SK-N-SH (cell line): Measurements from ENCODE around the gene OR10H4.

ENCODE experiments used
- CHD2 ChIP-seq: fragments of 150-350 bp; IDR thresholded peaks from 2 replicates; pipeline ENCODE4 v1.6.1; 2018; ENCODE audit warnings: low read length; ENCODE audit not compliant: partially characterized antibody
- CTCF ChIP-seq: fragments of 200-600 bp; sonication (generic); IDR thresholded peaks from 2 replicates; pipeline ENCODE4 v1.6.1; 2017; ENCODE audit warnings: antibody characterized with exemption, mild to moderate bottlenecking, moderate library complexity
- EZH2phosphoT487 ChIP-seq: fragments of 200-600 bp; sonication (generic); IDR thresholded peaks from 2 replicates; pipeline ENCODE4 v1.6.1; 2017; ENCODE audit warnings: low read depth, mixed run types, mild to moderate bottlenecking, antibody characterized with exemption, moderate library complexity, borderline replicate concordance
- IRF3 ChIP-seq: fragments of 150-350 bp; IDR thresholded peaks from 2 replicates; pipeline ENCODE4 v1.6.1; 2016; ENCODE audit warnings: mild to moderate bottlenecking, low read depth, low read length
- JUND ChIP-seq: IDR thresholded peaks from 2 replicates; pipeline ENCODE4 v1.4.0; 2012
- POLR2AphosphoS5 ChIP-seq: IDR thresholded peaks from 2 replicates; pipeline ENCODE4 v1.6.1; 2012; ENCODE audit warnings: low read depth, low read length
- RAD21 ChIP-seq: IDR thresholded peaks from 2 replicates; pipeline ENCODE4 v1.6.1; 2012; ENCODE audit warnings: mild to moderate bottlenecking, low read length
- RFX5 ChIP-seq: IDR thresholded peaks from 2 replicates; pipeline ENCODE4 v1.6.1; 2012; ENCODE audit warnings: mild to moderate bottlenecking, improper control_type of control experiment, low read length
- SMC3 ChIP-seq: IDR thresholded peaks from 2 replicates; pipeline ENCODE4 v1.6.1; 2012; ENCODE audit warnings: low read depth, low read length, improper control_type of control experiment
- TAF1 ChIP-seq: IDR thresholded peaks from 2 replicates; pipeline ENCODE4 v1.6.1; 2012; ENCODE audit warnings: low read depth, mild to moderate bottlenecking, low read length, moderate library complexity, borderline replicate concordance
- TF ChIP-seq, protein P1 (sequence below): fragments of 150-350 bp; IDR thresholded peaks from 2 replicates; pipeline ENCODE4 v1.6.1; 2017; ENCODE audit warnings: antibody characterized with exemption, low read length, low read depth, borderline replicate concordance
- TF ChIP-seq, protein P2 (sequence below): IDR thresholded peaks from 2 replicates; pipeline ENCODE4; 2012

- TF ChIP-seq, protein P1, sequence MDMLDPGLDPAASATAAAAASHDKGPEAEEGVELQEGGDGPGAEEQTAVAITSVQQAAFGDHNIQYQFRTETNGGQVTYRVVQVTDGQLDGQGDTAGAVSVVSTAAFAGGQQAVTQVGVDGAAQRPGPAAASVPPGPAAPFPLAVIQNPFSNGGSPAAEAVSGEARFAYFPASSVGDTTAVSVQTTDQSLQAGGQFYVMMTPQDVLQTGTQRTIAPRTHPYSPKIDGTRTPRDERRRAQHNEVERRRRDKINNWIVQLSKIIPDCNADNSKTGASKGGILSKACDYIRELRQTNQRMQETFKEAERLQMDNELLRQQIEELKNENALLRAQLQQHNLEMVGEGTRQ = no peak
- no peak for TF ChIP-seq CTCF
- TF ChIP-seq RFX5 = no peak
- TF ChIP-seq POLR2AphosphoS5 = no peak
- TF ChIP-seq IRF3 = no peak
- TF ChIP-seq EZH2phosphoT487 = no peak
- TF ChIP-seq RAD21 = no peak
- TF ChIP-seq CHD2 = no peak
- no peak for TF ChIP-seq JUND
- TF ChIP-seq TAF1 = no peak
- TF ChIP-seq SMC3 = no peak
- TF ChIP-seq, protein P2, sequence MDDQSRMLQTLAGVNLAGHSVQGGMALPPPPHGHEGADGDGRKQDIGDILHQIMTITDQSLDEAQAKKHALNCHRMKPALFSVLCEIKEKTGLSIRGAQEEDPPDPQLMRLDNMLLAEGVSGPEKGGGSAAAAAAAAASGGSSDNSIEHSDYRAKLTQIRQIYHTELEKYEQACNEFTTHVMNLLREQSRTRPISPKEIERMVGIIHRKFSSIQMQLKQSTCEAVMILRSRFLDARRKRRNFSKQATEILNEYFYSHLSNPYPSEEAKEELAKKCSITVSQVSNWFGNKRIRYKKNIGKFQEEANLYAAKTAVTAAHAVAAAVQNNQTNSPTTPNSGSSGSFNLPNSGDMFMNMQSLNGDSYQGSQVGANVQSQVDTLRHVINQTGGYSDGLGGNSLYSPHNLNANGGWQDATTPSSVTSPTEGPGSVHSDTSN = no peak
Observed at GRCh38 chr19:15948223-15949058, at the start of gene OR10H4.
